AG09309 (cell line): ENCODE data around the gene MYRF.
A peak's percentile ranks its signal among the peaks of the same experiment; 100 is the strongest.

Experiments
- DNase-seq: peaks from one replicate; pipeline ENCODE4 v3.0.0-alpha.2; 2010; ENCODE audit warnings: low read depth
- H3K4me3 ChIP-seq: 2 replicates; pipeline ENCODE4 v1.5.1; 2011; ENCODE audit warnings: mild to moderate bottlenecking, low read depth, low read length, moderate library complexity; ENCODE audit not compliant: control insufficient read depth
- CTCF ChIP-seq: IDR thresholded peaks from 2 replicates; pipeline ENCODE4 v1.5.1; 2011; ENCODE audit warnings: mild to moderate bottlenecking, low read depth, low read length, inconsistent platforms; ENCODE audit not compliant: insufficient read depth, control insufficient read depth; ENCODE audit errors: missing control alignments

The MYRF gene

DNA sequence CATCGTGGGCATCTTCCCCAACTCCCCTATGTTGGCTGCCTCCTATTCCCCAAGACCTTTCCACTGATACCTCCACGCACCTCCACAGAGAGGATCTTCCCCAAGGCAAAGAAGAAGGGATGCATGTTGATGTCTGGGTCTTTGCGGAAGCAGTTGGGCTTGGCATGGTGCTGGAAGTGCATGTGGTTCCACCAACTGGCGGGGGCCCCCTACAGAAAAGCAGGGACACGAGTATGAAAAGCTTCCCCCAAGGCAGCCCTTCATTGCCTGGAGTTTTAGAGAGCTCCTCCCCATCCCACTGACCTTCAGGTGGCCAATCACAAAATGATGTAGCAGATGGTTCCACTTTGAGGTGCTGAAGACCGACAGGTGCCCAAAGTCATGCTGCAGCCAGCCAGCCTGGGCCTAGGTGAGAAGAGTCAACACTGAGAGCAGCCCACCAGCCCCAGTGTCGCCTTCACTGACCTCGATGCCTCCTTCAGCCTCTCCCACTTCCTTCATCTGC is 58.3 kb downstream of the MYRF start:
- DNase-seq, result no peak
- H3K4me3 ChIP-seq, result no peak overlapping the region
- TF ChIP-seq CTCF, result no peak

DNA sequence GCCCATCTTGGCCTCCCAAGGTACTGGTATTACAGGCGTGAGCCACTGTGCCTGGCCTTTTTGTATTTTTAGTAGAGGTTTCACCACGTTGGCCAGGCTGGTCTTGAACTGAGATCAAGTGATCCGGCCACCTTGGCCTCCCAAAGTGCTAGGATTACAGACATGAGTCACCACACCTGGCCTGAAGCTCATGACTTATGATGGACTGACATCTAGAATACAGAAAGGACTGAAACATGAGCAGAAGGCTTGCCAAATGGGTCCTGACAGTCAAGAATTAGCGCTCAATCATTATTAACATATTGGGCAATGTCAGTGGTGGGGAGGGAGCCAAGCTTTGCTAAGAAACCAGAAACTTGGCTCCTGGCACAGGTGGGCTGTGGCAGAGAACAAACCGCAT is 59.4 kb downstream of the MYRF start:
- TF ChIP-seq CTCF, result no peak
- no peak overlapping the region for H3K4me3 ChIP-seq
- DNase-seq, result no peak

GRCh38 chr11:61812736-61813411 is 60.4 kb downstream of the MYRF start:
- no peak for DNase-seq
- TF ChIP-seq CTCF, result no peak
- H3K4me3 ChIP-seq, result no peak overlapping the region

DNA sequence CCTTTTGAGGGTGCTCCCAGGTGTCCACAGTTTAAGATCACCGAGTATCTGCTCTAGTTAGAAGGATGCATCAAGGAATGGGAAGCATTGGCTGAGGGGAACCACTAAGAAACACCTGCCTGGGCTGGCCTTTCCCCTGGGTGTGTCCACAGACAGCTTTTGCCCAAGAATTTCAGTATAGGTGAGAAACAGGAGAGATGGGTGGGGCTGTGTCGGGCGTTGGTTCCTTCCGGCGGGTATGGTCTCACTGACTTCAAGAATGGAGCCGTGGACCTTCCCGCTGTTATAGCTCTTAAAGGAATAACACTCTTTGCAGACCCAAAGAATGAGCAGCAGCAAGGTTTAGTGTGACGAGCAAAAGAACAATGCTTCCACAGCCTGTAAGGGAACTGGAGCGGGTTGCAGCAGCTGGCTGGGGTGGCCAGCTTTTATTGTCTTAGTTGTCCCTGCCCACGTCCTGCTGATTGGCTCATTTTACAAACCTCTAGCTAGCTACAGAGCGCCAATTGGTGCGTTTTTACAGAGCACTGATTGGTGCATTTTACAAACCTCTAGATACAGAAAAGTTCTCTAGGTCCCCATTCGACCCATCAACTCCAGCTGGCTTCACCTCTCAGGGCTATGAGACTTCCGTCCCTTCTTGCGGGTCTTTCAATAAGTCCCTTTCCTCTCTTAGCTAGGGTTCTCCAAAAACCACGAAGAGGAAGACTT is 62.0 kb downstream of the MYRF start:
- no peak for DNase-seq
- no peak for TF ChIP-seq CTCF
- peak overlapping the region; percentile 67 for H3K4me3 ChIP-seq

DNA sequence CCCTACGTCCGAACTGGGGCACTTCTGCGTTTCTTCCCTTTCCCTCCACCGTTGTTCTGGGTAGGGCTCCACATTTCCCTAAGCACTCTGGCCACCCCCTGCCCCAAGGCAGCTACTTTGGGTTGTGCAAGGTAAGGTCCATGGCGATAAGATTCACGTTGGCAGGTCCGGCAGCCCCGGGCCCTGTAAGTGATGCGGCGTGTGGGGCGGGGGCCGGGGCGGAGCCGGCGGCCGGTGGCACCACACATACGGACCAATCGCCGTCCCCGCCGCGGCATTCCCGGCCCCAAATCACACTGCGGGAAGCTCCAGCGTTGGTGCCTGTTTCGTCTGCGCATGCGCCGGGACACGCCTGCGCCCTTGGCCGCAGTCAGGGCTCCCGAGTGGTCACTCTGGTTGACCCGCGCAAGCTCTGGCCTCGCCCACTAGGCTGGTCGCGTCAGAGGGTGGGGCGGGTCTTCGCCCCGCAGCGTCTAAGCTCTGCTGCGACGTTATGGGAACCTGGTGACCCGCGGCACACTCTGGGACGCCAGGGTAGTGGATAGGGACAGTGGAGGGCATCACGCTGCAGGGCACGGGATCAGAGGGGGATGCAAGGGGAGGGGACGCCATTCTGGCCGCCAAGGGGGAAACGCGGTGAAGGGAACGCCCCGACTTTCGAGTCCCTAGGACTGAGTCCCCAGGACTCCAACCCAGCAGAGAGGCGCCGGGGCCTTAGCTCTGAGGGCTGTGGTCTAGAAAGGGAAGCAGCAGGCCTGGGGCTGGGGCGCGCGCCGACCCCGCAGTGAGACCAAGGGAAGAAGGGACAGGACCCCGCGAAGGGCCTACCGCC is 62.7 kb downstream of the MYRF start:
- no peak for TF ChIP-seq CTCF
- peak; percentile 71 for DNase-seq
- peak overlapping the region; percentile 67 for H3K4me3 ChIP-seq

- DNase-seq, result no peak
- H3K4me3 ChIP-seq, result peak overlapping the region; percentile 67
- no peak for TF ChIP-seq CTCF
Measured at GRCh38 chr11:61815790-61816735, 63.6 kb downstream of the MYRF start.
